ENCODE data around the gene PARD6G.

Gene PARD6G

DNA sequence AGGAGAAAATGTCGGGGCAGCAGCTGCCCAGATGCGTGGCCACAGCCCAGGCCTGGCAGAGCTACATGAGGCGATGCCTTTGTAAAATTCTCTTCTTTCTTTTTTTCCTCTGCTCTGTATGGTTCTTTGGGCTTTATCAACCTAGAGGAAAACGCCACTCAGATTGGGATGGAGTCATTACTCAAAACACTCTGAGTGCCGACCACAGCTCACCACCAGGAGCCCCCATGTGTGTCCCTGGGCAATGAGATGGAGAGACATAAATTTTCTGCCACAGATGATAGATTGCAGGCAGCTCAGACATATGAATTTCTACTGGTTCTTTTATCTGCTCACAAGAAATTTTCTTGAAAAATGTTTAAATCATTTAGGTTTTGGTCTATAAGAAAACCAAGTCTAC lies 56.0 kb downstream of the PARD6G start:
- DNase-seq (ENCODE audit: low spot score) = no peak

DNA sequence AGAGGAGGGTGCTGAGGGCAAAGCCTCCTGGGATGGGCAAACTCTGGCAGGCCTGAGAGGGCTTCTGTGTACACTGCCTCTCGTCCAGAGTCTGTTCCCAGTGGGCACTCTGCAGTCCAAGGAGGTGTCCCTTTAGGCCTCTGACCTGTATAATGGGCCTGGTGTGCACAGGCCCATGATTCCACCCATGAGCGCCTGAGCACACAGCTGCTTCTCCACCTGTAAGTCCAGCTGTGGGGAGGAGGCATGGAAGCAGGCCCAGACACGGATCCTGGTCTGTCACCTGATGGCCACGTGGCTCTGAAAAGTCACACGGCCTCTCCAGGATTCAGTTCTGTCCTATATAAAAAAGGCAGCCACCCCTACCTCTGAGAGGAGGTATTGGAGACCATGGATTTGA lies 57.0 kb downstream of the PARD6G start:
- DNase-seq (ENCODE audit: low spot score) = no peak

DNA sequence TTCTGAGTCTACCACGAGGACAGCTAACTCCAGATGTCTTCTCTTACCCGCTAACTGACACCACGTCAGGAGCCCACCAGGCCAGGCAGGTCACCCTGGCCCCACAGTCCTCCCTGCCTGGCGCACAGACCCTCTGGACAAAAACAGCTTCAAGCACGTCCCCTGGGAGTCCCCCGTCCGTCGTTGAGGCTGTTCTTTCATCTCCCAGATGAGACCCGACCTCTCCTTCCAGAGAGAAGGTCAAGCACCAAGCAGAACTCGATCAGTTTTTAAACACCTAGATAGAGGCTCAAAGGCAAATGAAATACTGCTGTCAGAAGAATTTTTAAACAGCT lies 57.8 kb downstream of the PARD6G start:
- DNase-seq (ENCODE audit: low spot score) = no peak

DNA sequence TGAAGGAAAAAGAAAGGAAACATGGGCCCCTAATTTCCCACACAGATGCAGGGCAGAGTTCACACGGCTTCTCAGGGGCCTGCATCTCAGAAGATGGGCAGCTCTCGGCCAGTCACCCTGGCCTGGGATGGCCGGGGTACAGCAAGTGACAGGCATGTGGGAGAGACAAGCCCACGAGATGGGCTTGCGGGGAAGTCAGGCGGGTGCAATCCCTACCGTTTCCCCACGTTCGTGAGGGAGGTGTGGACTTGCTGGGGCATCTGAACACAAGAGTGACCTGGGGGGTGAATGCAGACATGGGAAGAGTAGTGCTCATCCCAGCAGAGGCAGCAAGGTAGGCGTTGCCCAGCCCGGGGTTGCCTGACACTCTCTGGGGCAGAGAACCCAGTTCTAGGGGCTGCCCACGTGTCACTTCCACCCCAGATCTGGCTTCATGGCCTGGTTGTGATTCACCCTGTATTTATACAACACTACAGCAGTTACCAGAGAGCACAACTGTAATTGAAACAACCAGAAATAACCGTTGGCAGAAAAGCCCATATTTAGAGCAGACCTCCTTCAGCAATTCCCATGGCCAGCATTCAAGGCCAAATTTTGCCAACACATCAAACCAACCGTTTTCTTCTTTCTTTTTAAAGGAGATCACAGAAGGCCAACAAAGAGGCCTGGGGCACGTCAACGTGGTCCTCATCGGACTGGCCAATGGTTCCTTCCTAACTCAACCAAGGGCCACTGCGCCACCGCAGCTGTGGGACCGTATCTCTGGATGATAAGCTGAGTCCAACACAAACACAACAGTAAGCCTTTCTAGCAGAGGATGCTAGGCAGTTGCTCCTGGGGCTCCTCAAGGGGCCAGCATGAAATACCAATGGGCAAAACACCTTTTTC lies 58.4 kb downstream of the PARD6G start:
- DNase-seq (ENCODE audit: low spot score) = no peak

DNA sequence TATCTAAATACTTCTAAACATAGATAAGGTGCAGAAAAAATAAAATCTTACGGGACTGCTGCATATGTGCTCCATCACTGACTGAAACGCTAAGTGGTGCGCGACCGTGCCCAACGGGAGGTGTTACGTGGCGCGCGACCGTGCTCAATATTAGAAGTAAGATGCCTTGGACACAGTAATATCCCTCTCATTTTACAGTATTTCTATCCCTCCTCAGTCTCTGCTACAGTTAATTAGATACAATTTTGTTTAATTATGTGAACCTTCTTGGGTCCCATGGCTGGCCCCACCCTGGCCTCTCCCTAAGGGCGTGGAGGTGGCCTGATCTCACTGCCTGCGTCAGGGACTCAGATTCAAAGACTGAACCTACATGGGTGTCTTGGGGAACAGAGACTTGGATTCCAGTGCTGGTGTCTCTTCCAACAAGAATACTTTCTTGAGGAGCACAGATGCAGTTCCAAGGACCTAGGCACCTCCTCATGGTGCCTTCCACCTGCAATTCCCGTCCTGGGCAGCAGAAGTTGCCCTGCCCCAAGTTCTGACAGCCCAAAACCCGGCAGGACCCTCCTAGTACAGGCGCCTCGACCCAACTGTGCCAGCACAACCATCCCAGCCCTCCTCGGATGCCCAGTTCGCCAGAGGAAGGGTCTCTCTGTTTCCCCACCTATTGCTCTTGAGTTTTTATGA lies 59.2 kb downstream of the PARD6G start:
- DNase-seq (ENCODE audit: low spot score) = no peak

DNA sequence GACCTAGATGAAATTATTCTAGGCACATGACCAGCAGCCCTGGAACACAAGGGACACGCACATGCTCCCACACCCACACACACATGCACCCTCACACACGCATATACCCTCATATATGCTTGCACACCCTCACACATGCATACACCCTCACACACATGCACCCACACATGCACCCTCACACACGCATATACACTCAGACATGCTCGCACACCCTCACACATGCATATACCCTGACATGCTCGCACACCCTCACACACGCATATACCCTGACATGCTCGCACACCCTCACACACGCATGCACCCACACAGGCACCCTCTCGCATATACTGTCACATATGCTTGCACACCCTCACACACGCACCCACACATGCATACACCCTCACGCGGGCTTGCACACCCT lies 61.8 kb downstream of the PARD6G start:
- DNase-seq (ENCODE audit: low spot score) = no peak

DNA sequence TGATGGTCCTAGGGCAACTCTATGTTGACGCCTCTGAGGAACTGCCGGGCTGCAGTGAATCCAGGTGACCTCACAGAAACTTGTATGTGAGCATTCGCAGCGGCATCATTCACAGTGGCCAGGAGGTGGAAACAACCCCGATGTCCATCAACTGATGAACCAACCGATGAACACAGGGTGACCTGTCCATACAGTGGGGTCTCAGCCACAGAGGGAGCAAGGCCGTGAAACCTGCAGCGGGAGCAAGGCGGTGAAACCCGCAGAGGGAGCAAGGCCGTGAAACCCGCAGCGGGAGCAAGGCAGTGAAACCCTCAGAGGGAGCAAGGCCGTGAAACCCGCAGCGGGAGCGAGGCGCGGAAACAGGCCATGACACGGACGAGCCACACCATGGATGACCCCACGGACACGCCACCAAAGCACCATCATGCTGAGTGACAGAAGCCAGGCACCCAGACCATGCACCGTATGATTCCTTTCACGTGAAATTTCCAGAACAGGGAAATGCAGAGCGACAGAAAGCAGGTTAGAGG lies 63.0 kb downstream of the PARD6G start:
- no peak for DNase-seq (ENCODE audit: low spot score)

DNA sequence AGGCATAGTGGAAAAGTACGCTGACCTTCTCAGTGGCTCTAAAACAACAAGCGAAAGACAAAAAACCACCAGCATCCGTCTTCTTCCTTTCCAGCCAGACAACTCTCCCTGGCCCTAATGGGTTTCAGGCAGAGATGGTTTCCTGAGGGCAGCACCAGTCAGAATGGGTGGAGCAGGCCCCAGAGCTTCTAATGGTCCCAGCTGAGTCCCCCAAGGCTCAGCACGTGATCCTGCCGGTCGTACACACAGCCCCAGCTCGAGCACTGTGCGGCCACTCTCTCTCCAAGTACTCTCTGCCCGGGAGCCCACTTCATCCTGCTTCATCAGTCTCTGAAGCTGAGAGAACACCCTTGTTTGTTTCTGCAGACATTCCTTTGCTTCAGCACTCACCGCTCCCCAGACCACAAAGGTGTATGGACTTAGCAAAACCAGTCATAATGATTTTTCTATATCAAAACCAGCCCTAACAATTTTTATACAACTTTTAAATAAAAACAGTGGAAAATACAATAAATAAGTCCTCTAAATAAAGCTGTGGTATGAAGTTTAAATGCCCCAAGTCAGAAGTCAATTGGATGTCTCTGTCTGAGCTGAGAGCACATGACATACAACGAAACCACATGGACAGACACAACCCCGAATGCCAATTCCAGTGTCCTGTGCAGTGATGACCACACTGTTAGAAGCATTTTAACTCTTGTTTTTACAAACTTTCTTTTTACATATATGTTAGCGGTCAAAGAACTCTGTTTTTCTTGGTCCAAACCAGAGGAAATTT lies 63.9 kb downstream of the PARD6G start:
- DNase-seq (ENCODE audit: low spot score) = no peak

DNA sequence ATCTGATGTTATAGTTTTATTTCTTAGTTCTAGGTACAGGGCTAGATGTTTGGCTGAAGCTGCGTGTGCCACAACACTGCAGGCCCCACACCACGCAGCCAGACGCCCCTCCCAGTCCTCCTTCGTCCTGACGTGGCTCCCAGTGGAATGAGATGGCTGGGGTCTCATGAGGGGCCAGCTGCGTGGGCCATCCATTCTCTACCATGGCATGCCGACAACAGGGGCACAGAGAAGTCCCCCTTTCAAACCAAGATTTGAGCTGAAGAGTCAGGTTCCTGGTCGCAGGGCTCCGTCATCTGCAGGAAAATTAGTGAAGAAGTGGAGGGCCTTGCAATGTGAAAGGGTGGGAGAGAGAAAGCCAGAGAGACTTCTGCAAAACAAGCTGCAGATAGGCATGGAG lies 64.5 kb downstream of the PARD6G start:
- DNase-seq (ENCODE audit: low spot score) = no peak

DNA sequence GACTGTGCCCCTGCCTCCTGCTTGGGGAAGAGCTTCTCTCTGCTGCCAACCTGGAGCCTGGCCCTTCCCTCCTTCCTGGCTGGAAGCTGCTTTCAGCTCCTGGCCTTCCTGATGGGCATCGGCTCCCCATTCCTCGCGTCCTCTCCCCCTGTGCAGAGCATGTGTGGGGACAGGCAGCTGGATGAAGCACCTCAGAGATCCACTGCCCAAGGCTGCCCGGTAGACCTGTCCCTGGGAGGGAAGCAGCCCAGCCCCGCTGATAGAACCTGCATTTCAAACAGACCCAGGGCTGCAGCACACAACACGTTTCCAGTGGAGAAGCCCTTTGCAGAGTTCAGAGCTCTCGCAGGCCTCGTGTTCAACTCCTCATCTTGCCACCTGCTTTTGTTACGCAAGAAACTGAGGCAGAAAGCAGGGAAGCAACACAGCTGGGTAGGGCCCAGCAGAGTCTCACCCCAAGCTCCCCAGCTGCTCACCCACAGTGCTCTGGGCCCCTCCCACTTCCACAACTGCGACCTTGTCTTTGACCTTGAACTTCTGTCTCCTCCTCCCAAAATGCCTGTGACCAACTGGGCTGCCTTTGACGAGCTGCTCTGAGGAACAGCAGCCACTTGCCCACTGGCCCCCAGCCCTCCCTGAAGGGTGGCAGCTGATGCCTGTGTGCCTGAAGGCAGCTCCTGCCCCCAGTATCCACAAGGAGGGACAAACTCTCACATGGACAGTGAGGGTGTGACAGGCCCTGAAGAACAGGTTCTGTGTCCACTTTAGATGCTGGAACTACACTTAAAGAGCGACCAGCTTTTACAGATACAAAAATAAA lies 65.5 kb downstream of the PARD6G start:
- no peak for DNase-seq (ENCODE audit: low spot score)

DNA sequence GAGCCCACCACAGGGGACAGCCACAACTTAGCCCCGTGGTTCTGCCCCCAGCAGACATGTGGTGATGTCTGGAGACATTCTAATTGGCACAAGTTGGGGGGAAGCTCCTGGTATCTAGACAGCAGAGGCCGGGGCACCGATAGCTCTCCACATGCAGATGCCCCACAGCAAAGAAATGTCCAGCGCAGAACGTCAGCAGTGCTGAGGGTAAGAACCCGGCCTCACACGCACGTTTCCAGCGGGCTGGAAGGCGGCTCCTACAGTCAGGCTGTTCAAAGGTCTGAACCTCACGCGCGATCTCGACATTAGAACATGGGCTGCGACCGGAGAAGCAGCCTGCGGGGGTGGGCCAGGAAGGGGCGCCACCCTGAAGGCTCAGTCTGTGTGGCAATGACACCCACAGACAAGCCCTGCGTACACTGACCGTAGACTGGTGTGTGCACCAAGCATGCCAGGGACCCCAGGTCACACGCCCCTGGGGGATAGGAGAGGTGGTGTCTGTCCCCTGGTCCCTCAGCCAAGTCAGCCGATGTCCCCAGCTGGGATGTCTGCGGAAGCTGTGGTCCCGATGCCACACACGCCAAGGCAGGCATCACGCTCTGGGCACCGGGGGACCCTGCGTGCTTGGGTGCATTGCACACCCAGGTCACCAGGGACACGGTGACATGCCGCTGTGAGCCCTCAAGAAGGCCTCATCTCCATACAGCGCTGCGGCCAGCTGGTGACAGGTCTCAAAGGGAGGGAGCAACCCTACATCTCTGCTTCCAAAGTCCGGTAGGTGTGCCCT lies 66.3 kb downstream of the PARD6G start:
- no peak for DNase-seq (ENCODE audit: low spot score)

DNA sequence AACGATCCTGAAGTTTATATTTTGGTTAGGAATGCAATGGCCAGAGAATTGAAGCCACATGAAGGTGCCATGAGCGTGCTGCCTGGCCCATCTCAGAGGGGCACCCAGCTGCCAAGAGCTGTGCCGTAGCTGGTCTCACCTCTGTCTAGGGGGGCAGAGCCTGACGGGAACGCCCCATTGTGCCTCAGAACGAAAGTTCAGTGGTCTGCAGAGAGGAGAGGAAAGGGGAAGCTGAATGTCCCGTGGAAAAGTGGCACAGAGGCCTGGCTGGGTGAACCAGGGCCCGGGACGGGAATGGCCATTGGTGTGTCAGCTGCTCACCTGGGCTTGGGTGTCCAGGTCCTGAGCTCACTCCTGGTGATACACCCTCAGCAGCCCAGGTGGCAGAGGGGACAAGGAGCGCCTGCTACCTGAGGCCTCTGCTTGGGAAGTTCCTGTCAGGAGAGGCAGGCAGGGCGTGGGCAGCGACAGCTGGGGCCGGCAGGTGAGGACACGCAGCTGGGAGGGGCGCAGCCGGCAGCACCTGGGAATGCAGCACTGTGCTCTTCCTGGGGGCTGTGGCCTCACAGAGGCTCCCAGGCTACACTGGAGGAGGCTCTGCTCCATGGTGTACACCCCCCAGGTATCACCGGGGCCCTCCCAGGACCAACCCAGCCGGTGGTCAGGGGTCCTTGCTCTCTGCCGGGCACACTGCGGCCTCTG lies 67.3 kb downstream of the PARD6G start:
- no peak for DNase-seq (ENCODE audit: low spot score)

DNA sequence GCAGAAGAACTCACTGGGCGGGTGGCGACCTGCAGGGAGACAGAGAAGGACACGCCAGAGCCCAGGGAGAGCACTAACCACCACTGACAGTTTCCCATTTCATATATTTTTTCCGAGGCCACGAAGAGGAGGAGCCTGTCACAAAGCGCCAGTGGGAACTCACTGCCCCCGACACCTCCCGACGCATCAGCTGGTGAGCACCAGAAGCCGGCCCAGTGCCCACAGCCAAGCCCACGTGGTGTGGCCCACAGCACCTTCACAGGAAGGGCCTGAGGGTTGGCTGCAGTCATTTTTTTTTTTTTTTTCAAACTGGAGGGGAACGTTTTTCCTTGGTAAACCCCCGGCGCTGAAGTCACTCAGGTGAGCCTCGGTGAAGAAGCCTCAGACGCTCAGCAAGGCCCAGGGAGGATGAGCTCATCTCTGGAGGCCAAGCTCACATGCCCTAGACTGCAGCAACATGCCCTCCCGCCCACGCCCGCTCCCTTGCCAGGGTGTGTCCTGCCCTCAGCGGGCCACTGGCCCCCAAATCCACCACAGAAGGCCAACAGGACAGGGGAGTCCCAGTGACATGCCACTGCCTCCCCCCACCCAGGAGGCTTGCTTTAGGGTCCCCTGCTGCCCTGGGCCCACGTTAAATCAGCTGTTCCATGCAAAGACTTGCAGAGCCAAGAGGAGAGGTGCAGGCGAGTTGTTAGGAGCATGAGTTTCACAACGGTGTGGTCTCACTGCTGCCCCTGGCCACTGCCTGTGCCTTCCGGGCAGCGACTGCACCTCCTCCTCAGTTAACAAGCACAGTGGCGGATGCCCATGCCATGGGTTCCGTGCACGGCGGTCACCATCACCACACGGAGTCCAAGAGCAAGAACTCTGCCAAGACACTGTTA lies 68.1 kb downstream of the PARD6G start:
- DNase-seq (ENCODE audit: low spot score) = no peak

DNA sequence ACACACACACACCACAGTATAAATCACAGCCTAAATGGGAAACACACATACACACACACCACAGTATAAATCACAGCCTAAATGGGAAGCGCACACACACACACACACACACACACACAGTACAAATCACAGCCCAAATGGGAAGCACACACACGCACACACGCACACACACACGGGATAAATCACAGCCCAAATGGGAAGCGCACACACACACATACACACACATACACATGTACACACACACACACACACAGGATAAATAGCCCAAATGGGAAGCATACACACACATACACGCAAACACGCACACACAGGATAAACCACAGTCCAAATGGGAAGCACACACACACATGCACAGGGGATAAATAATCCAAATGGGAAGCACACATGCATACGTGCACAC lies 70.2 kb downstream of the PARD6G start:
- DNase-seq (ENCODE audit: low spot score) = no peak

DNA sequence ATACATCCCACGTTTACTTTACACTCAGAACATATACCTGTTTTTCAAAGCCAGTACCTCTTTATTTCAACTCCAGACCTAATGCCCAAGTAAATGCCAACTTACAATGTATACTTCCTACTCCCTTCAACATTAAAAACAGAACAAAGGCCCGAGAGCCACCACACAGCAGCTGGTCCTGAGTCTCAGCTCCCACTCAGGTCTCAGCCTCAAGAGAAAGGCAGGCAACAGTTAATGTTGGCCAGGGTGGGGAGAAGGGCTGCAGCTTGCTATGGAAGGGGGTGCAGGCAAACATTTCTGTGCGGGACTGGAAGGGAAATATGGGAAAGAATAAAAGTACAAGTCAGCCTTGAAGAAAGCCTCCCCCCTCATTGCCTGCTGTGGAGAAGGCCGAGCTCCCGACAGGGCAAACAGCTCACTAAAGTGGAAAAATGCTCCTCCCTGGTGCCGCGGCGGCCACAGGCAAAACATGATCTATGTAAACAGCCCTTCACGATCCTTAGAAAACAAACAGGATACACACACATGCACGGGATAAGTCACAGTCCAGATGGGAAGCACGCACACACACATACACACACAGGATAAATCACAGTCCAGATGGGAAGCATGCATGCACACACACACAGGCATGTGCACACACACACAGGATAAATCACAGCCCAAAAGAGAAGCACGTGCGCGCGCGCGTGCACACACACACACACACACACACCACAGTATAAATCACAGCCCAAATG lies 70.8 kb downstream of the PARD6G start:
- no peak for DNase-seq (ENCODE audit: low spot score)

DNA sequence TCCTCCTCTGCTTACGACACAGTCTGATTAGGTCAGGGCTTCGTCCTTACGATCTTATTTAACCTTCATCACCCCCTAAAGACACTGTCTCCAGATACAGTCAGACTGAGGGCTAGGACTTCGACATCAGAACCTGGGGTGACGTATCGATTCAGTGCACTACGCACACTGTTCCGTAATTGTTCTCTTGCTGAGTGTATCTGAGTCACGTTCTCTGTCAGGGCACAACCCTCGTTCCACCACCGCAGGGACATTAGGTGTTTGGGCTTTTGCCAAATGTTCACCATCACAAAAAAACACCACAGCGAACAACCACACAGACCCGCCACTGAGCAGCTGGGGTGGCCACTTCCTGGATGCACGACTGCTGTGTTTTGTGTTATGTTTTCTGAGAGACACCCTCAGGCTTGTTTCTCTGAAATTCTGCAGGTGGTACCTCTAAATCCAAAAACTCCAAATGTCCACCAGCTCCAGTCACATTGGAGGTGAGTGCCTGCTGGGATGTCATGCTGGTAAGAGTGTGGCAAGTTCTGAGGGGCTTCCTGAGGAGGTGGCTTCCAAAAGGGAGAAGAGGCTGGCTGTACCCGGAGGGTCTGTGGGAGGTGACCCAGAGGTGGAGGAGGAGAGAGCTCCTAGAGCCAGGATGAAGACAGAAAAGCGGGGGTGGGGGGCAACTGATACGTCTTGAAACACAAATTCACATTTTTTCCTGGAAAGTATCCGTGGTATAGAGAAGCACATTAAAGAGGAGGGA lies 71.7 kb downstream of the PARD6G start:
- no peak for DNase-seq (ENCODE audit: low spot score)

DNA sequence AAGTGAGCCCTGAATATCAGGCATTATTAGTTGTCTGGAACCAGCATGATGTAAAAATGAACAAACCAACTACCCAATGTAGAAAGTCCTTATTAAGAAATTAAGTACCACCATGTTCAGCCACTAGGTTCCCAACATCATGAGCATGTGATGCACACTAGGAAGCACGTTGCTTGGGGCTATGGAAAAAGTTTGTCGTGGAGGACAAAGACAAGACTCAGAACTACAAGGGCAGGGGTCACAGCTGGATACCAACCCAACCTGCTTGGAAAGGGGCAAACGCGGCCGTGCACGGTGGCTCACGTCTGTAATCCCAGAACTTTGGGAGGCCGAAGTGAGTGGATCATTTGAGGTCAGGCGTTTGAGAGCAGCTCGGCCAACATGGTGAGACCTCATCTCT lies 74.3 kb downstream of the PARD6G start:
- DNase-seq (ENCODE audit: low spot score) = no peak
